Loucy (cell line): Measurements from ENCODE around the gene ZNF438.

Experiments
- H2AFZ ChIP-seq: fragments of 200-600 bp; sonication (generic); 2 replicates; pipeline ENCODE4 v1.6.0; 2016; ENCODE audit warnings: antibody characterized with exemption, mild to moderate bottlenecking, low read length, moderate library complexity
- H3F3A ChIP-seq: fragments of 200-600 bp; 2 replicates; pipeline ENCODE4 v1.6.0; 2016; ENCODE audit warnings: antibody characterized with exemption, low read depth, mild to moderate bottlenecking
- H3K27me3 ChIP-seq: fragments of 200-600 bp; sonication (generic); 2 replicates; pipeline ENCODE4 v1.6.1; 2014; ENCODE audit warnings: low read length, mild to moderate bottlenecking; ENCODE audit not compliant: insufficient read depth, poor library complexity, severe bottlenecking
- H3K36me3 ChIP-seq: fragments of 200-600 bp; sonication (generic); 2 replicates; pipeline ENCODE4 v1.6.1; 2016; ENCODE audit warnings: low read length; ENCODE audit not compliant: insufficient read depth
- H3K4me1 ChIP-seq: fragments of 200-600 bp; sonication (generic); 2 replicates; pipeline ENCODE4 v1.5.1; 2014; ENCODE audit warnings: low read length, mild to moderate bottlenecking; ENCODE audit not compliant: insufficient read depth, poor library complexity, severe bottlenecking
- H3K4me2 ChIP-seq: fragments of 200-600 bp; sonication (generic); 2 replicates; pipeline ENCODE4 v1.6.0; 2014; ENCODE audit warnings: antibody characterized with exemption, low read length, low read depth, mild to moderate bottlenecking; ENCODE audit not compliant: poor library complexity, severe bottlenecking
- H3K4me3 ChIP-seq: fragments of 200-600 bp; sonication (generic); 2 replicates; pipeline ENCODE4 v1.5.1; 2014; ENCODE audit warnings: low read length, mild to moderate bottlenecking, mixed read lengths; ENCODE audit not compliant: poor library complexity, severe bottlenecking
- H3K79me2 ChIP-seq: fragments of 200-600 bp; sonication (generic); 2 replicates; pipeline ENCODE4 v1.6.1; 2014; ENCODE audit warnings: low read length; ENCODE audit not compliant: insufficient read depth
- H3K9ac ChIP-seq: fragments of 200-600 bp; sonication (generic); 2 replicates; pipeline ENCODE4 v1.6.0; 2014; ENCODE audit warnings: mild to moderate bottlenecking, low read depth, low read length, moderate library complexity; ENCODE audit not compliant: poor library complexity, severe bottlenecking
- H3K9me2 ChIP-seq: fragments of 200-600 bp; sonication (generic); replicated peaks from 2 replicates; pipeline ENCODE4 v1.6.1; 2016; ENCODE audit warnings: low read depth, low read length, mixed read lengths
- H3K9me3 ChIP-seq: fragments of 200-600 bp; sonication (generic); 2 replicates; pipeline ENCODE4 v1.6.1; 2014; ENCODE audit warnings: mild to moderate bottlenecking, antibody characterized with exemption, low read length, low read depth; ENCODE audit not compliant: insufficient read depth
- H4K20me1 ChIP-seq: fragments of 200-600 bp; sonication (generic); 2 replicates; pipeline ENCODE4 v1.6.0; 2014; ENCODE audit warnings: antibody characterized with exemption, low read length, mild to moderate bottlenecking; ENCODE audit not compliant: insufficient read depth, poor library complexity, severe bottlenecking
- CTCF ChIP-seq: fragments of 200-600 bp; sonication (generic); conservative IDR thresholded peaks from 2 replicates; pipeline ENCODE4 v1.5.1; 2014; ENCODE audit warnings: mild to moderate bottlenecking, antibody characterized with exemption, low read length
- EZH2phosphoT487 ChIP-seq: fragments of 200-600 bp; IDR thresholded peaks from 2 replicates; pipeline ENCODE4 v1.6.1; 2018; ENCODE audit warnings: antibody characterized with exemption, mild to moderate bottlenecking, moderate library complexity, borderline replicate concordance

Gene ZNF438

GRCh38 chr10:30979956-30980355, 51.7 kb downstream of the ZNF438 start:
- H3F3A ChIP-seq, result no peaks in the 10 kb centered on the region
- no peaks in the 10 kb centered on the region for H3K9me2 ChIP-seq
- H3K9ac ChIP-seq, result no peak overlapping the region
- no peaks in the 10 kb centered on the region for H3K4me1 ChIP-seq
- no peaks in the 10 kb centered on the region for H4K20me1 ChIP-seq
- H3K4me3 ChIP-seq, result no peak overlapping the region
- H3K79me2 ChIP-seq, result no peaks in the 10 kb centered on the region
- H3K36me3 ChIP-seq, result no peaks in the 10 kb centered on the region
- TF ChIP-seq EZH2phosphoT487 (no peak), CTCF (no peak)
- H3K9me3 ChIP-seq, result no peaks in the 10 kb centered on the region
- no peak overlapping the region for H3K4me2 ChIP-seq
- H2AFZ ChIP-seq, result no peak overlapping the region
- no peaks in the 10 kb centered on the region for H3K27me3 ChIP-seq

- TF ChIP-seq EZH2phosphoT487 (no peak), CTCF (no peak)
- H3F3A ChIP-seq, result no peaks in the 10 kb centered on the region
- no peaks in the 10 kb centered on the region for H3K79me2 ChIP-seq
- no peaks in the 10 kb centered on the region for H3K4me1 ChIP-seq
- H3K4me2 ChIP-seq, result no peak overlapping the region
- no peaks in the 10 kb centered on the region for H3K9me2 ChIP-seq
- no peaks in the 10 kb centered on the region for H3K36me3 ChIP-seq
- H4K20me1 ChIP-seq, result no peaks in the 10 kb centered on the region
- H3K27me3 ChIP-seq, result no peaks in the 10 kb centered on the region
- no peak overlapping the region for H3K4me3 ChIP-seq
- no peaks in the 10 kb centered on the region for H3K9me3 ChIP-seq
- no peak overlapping the region for H2AFZ ChIP-seq
- H3K9ac ChIP-seq, result no peak overlapping the region
These were observed 52.8 kb downstream of the ZNF438 start for GRCh38 chr10:30978843-30979242.

GRCh38 chr10:30977385-30977784, 54.3 kb downstream of the ZNF438 start:
- Histone ChIP-seq H3K4me2 (no peak overlapping the region), H3F3A (no peaks in the 10 kb centered on the region), H2AFZ (no peak overlapping the region), H3K27me3 (no peaks in the 10 kb centered on the region), H3K36me3 (no peaks in the 10 kb centered on the region), H3K4me1 (no peaks in the 10 kb centered on the region), H3K79me2 (no peaks in the 10 kb centered on the region), H4K20me1 (no peaks in the 10 kb centered on the region), H3K4me3 (no peak overlapping the region), H3K9ac (no peak overlapping the region), H3K9me3 (no peaks in the 10 kb centered on the region), H3K9me2 (no peaks in the 10 kb centered on the region)
- TF ChIP-seq EZH2phosphoT487, result no peak
- TF ChIP-seq CTCF, result no peak
